Neutrophil (primary cell): ENCODE measurements around the gene RASSF5.
A peak's percentile ranks its signal among the peaks of the same experiment; 100 is the strongest.

ENCODE experiments used
- H3K27ac ChIP-seq: fragments of 200-600 bp; sonication (generic); 2 replicates; pipeline ENCODE4 v1.5.1; 2016; ENCODE audit warnings: mild to moderate bottlenecking, moderate library complexity
- H3K27me3 ChIP-seq: fragments of 200-600 bp; sonication (generic); 2 replicates; pipeline ENCODE4 v1.6.0; 2016; ENCODE audit warnings: mild to moderate bottlenecking
- H3K36me3 ChIP-seq: fragments of 200-600 bp; sonication (generic); 2 replicates; pipeline ENCODE4 v1.5.1; 2017
- H3K4me1 ChIP-seq, 2 experiments: fragments of 200-600 bp in 1 of 2; sonication (generic) in 1 of 2; 1 replicate in 1 of 2; 2 replicates in 1 of 2; pipeline versions ENCODE4 v1.5.1 to v1.6.1; 2013 to 2016; ENCODE audit warnings: low read depth in 1 of 2, low read length in 1 of 2, mild to moderate bottlenecking in 1 of 2, moderate library complexity in 1 of 2; ENCODE audit not compliant: control insufficient read depth in 1 of 2, insufficient read depth in 1 of 2
- H3K4me3 ChIP-seq, 2 experiments: fragments of 200-600 bp in 1 of 2; sonication (generic) in 1 of 2; 1 replicate in 1 of 2; 2 replicates in 1 of 2; pipeline ENCODE4 v1.5.1; 2013 to 2016; ENCODE audit warnings: low read depth in 1 of 2, low read length in 1 of 2, mild to moderate bottlenecking in 1 of 2, moderate library complexity in 1 of 2
- H3K9me3 ChIP-seq: fragments of 200-600 bp; sonication (generic); 2 replicates; pipeline ENCODE4 v1.5.1; 2016
- TF ChIP-seq, protein P1 (sequence below): fragments of 200-600 bp; sonication (generic); IDR thresholded peaks from 2 replicates; pipeline ENCODE4 v1.5.1; 2016; ENCODE audit warnings: antibody characterized with exemption

The RASSF5 gene

DNA sequence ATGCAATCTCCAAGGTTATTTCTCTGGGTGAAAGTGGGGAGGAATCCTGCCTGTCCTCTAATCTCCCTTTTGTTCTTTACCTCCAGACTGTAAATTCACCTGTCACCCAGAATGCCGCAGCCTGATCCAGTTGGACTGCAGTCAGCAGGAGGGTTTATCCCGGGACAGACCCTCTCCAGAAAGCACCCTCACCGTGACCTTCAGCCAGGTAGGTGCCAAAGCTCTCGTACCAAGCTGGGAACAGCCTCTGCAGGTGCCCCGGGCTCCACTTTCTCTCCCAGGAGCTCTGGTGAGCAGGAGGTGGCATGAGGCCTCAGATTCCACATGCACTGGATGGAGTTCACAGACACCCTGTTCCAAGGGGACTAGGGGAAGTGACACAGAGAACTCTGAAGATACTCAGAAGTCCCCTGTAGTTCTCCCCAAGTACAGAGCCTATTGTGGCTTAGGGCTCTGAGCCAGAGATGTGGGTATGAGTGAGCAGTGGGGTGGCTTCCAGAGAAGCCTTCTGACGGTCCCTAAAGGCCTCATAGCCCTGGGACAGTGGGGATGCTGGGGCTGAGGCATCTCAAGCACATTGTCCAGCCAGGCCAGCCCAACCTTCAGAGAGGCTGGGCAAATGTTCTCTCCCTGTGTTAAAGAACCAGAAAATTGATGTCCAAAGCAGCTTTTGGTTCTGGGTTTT, 30.9 kb downstream of the RASSF5 start:
- TF ChIP-seq, protein P1, sequence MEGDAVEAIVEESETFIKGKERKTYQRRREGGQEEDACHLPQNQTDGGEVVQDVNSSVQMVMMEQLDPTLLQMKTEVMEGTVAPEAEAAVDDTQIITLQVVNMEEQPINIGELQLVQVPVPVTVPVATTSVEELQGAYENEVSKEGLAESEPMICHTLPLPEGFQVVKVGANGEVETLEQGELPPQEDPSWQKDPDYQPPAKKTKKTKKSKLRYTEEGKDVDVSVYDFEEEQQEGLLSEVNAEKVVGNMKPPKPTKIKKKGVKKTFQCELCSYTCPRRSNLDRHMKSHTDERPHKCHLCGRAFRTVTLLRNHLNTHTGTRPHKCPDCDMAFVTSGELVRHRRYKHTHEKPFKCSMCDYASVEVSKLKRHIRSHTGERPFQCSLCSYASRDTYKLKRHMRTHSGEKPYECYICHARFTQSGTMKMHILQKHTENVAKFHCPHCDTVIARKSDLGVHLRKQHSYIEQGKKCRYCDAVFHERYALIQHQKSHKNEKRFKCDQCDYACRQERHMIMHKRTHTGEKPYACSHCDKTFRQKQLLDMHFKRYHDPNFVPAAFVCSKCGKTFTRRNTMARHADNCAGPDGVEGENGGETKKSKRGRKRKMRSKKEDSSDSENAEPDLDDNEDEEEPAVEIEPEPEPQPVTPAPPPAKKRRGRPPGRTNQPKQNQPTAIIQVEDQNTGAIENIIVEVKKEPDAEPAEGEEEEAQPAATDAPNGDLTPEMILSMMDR = no peak
- H3K27ac ChIP-seq = no peak overlapping the region
- H3K4me1 ChIP-seq = no peaks in the 10 kb centered on the region
- no peaks in the 10 kb centered on the region for H3K9me3 ChIP-seq
- no peaks in the 10 kb centered on the region for H3K36me3 ChIP-seq
- H3K4me3 ChIP-seq = no peak overlapping the region
- H3K27me3 ChIP-seq = peaks cover 11% of the 10 kb centered on the region

DNA sequence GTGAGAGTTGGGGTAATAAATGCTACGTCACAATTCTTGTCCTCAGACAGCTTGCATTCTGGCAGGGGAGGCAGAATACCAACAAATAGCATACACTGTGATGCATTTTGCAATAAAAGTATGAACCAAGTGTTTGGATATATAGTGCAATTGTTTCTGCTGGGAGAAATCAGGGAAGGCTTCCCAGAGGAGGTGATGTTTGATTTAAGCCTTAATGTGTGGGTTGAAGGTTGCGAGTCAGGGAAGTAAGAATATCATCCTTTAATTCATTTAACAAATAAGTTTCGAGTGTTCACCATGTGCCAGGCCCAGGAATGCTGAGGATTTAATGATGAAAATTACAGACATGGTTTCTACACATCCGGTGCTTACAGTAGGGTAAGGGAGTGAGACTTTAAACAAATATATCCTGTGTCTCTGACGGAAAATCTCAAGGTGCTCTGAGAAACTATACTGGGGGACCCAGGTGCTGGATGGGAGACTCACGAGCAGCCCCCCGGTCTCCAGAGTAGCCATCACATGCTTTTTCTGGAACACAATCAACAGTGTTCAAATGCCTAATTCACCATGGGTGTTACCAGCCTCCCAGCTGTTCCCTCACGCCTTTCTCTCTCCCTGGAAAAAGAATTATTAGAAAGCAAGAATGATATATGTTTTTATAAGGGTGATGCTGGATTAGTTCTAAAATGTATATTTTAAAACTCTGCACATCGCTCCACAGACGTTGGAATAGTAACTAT, 31.7 kb downstream of the RASSF5 start:
- Histone ChIP-seq H3K27ac (no peak overlapping the region), H3K4me3 (no peak overlapping the region), H3K9me3 (no peaks in the 10 kb centered on the region), H3K36me3 (no peaks in the 10 kb centered on the region), H3K4me1 (no peaks in the 10 kb centered on the region), H3K27me3 (peaks cover 11% of the 10 kb centered on the region)
- TF ChIP-seq, protein P1 = no peak

DNA sequence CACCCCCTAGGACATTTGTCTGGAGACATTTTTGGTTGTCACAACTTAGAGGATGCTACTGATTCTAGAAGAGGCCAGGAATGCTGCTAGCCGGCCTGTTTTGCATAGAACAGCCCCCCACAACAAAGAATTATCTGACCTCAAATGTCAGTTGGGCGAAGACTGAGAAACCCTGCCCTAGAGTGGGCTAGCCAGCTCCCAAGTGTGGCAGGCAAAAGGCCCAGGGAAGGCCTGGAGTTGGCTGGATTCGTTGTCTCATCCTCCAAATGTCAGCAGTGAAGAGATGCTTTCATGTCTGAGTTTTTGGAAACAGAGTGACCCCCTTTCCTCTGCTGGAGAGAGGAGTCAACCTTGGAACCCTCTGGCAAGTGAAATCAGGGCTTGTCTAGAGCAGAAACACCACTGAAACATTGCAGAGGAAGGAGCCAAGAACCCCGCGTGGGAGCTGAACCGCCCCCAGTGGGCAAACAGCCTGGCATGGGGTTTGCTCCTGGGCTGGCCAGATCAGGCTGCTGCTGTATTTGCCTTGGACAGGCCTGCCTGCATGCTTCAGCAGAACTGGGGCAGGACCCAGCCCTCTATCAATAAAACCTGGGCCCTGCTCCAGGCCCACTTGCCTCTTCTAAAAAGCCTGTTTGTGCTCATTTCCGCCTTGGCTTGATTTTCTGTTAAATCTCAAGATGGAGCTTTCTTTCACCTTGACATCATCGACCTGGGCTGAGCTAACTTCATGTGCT, 32.9 kb downstream of the RASSF5 start:
- TF ChIP-seq, protein P1 = no peak
- Histone ChIP-seq H3K36me3 (no peaks in the 10 kb centered on the region), H3K27ac (no peak overlapping the region), H3K9me3 (no peaks in the 10 kb centered on the region), H3K27me3 (peaks cover 11% of the 10 kb centered on the region), H3K4me1 (peaks cover 5 to 8% of the 10 kb centered on the region in 2 experiments), H3K4me3 (no peak overlapping the region)

DNA sequence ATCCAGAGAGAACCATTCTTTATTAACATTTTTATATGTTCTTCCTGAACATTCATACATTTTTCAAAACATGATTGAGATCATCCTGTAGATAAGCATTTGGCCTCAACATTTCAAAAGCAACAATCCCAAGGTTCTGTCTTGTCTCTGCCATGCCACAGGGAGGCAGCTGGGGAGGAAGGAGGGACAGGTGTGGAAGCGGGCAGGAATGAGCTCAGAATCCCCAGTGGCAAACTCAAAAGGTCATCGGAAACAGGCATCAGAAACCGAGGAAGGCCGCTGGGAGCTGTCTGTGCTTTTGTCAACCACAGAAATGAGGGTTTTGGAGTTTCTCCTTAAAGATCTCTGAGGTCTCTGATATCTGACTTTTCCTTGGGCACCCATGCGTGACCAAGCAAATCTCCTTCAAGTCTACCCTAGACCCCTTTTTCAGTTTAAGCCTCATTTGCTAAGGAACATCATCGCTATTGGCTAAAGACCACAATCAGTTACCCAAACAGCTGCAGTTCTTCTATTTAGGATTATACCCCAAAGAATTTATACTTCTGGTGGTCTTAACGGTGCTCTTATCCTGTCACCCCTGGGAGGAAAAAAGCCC, 34.0 kb downstream of the RASSF5 start:
- no peak overlapping the region for H3K4me3 ChIP-seq
- TF ChIP-seq, protein P1 = no peak
- H3K27me3 ChIP-seq = peaks cover 11% of the 10 kb centered on the region
- H3K4me1 ChIP-seq = peaks cover 7 to 11% of the 10 kb centered on the region in 2 experiments
- H3K36me3 ChIP-seq = no peaks in the 10 kb centered on the region
- no peak overlapping the region for H3K27ac ChIP-seq
- no peaks in the 10 kb centered on the region for H3K9me3 ChIP-seq

DNA sequence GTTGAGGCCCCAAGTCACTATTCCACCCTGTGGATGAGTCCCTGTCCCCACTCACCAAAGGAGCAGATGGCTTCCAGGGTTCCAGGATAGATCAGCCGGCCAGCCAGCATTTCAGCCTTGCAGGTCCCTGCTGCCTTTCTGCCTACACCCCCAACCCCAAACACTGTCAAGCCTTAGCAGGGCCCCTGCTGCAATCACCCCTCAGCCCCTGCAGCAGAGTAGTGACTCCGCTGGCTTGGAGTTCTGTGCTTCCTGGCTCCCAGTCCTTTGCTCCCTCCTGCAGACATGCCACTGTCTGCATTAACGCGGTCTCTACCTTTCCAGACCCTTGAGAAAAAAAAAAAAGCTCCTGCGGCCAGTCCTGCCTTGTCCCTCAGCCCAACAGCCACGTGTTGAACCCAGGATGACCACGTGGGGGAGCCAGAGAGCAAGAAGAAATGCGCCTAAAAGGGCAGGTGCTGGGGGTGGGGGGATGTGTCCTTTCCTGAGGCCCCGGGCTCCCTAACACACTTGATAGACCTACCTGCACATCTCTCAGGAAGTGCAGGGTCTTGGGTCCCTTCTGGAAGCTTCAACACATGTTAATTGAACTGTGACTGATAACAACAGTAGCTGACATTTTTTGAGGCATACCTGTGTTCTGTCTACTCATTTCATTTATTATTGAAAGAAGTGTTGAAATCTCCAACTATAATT, 37.4 kb downstream of the RASSF5 start:
- Histone ChIP-seq H3K4me3 (no peak overlapping the region), H3K4me1 (peaks cover 7 to 11% of the 10 kb centered on the region in 2 experiments), H3K9me3 (no peaks in the 10 kb centered on the region), H3K36me3 (no peaks in the 10 kb centered on the region), H3K27ac (peak overlapping the region; percentile 42), H3K27me3 (no peaks in the 10 kb centered on the region)
- TF ChIP-seq, protein P1 = peak; percentile 85
